A549 (cell line): ENCODE data around the gene FHAD1.

Source experiments
- BHLHE40 ChIP-seq: IDR thresholded peaks from 2 replicates; pipeline ENCODE4 v1.6.1; 2012; ENCODE audit warnings: low read depth, low read length, inconsistent platforms
- CBX8 ChIP-seq: fragments of 200-600 bp; sonication (generic); IDR thresholded peaks from 2 replicates; pipeline ENCODE4 v1.6.1; 2016
- CHD2 ChIP-seq: fragments of 150-350 bp; IDR thresholded peaks from 2 replicates; pipeline ENCODE4 v1.6.1; 2014; ENCODE audit warnings: low read length; ENCODE audit not compliant: partially characterized antibody
- CHD4 ChIP-seq: fragments of 200-600 bp; sonication (generic); IDR thresholded peaks from 2 replicates; pipeline ENCODE4 v1.6.1; 2016; ENCODE audit warnings: antibody characterized with exemption, mild to moderate bottlenecking, borderline replicate concordance
- E2F6 ChIP-seq: IDR thresholded peaks from 2 replicates; pipeline ENCODE4 v1.6.1; 2012; ENCODE audit warnings: low read depth, borderline replicate concordance
- EP300 ChIP-seq, 2 experiments: fragments of >200 bp; sonication (Bioruptor Twin); formaldehyde crosslinking; IDR thresholded peaks; 2 replicates in 1 of 2; 3 replicates in 1 of 2; pipeline ENCODE4 v1.6.1; 2016 to 2017
- HDAC2 ChIP-seq: fragments of 200-600 bp; sonication (generic); IDR thresholded peaks from 2 replicates; pipeline ENCODE4 v1.6.1; 2016
- POLR2A ChIP-seq: IDR thresholded peaks from 2 replicates; pipeline ENCODE4 v1.6.1; 2012; ENCODE audit warnings: mild to moderate bottlenecking, low read length
- POLR2AphosphoS2 ChIP-seq: conservative IDR thresholded peaks from 2 replicates; pipeline ENCODE4 v1.6.1; 2012; ENCODE audit warnings: low read length, improper control_type of control experiment, inconsistent platforms
- RNF2 ChIP-seq: fragments of 200-600 bp; sonication (generic); IDR thresholded peaks from 2 replicates; pipeline ENCODE4 v1.6.1; 2016; ENCODE audit warnings: low read depth, mild to moderate bottlenecking, antibody characterized with exemption, moderate library complexity, borderline replicate concordance
- ZSCAN20 ChIP-seq: fragments of 250-450 bp; sonication (Bioruptor Pico); IDR thresholded peaks from 2 replicates; pipeline ENCODE4 v1.8.0; 2022; ENCODE audit warnings: mild to moderate bottlenecking, moderate library complexity
- TF ChIP-seq, protein P1 (sequence below): fragments of >200 bp; sonication (Bioruptor Twin); formaldehyde crosslinking; IDR thresholded peaks from 3 replicates; pipeline ENCODE4 v1.5.1; 2016
- TF ChIP-seq, protein P2 (sequence below): fragments of >200 bp; sonication (Bioruptor Twin); formaldehyde crosslinking; IDR thresholded peaks from 3 replicates; pipeline ENCODE4 v1.6.1; 2016

- TF ChIP-seq POLR2A (no peak), POLR2AphosphoS2 (no peak), E2F6 (peak; percentile 49), ZSCAN20 (CRISPR knock-in tag) (no peak), RNF2 (no peak), CHD2 (no peak), CHD4 (no peak), HDAC2 (no peak), BHLHE40 (no peak), EP300 (IDR thresholded peaks at IDR 0.05) (no peak), CBX8 (no peak)
- TF ChIP-seq, protein P1, sequence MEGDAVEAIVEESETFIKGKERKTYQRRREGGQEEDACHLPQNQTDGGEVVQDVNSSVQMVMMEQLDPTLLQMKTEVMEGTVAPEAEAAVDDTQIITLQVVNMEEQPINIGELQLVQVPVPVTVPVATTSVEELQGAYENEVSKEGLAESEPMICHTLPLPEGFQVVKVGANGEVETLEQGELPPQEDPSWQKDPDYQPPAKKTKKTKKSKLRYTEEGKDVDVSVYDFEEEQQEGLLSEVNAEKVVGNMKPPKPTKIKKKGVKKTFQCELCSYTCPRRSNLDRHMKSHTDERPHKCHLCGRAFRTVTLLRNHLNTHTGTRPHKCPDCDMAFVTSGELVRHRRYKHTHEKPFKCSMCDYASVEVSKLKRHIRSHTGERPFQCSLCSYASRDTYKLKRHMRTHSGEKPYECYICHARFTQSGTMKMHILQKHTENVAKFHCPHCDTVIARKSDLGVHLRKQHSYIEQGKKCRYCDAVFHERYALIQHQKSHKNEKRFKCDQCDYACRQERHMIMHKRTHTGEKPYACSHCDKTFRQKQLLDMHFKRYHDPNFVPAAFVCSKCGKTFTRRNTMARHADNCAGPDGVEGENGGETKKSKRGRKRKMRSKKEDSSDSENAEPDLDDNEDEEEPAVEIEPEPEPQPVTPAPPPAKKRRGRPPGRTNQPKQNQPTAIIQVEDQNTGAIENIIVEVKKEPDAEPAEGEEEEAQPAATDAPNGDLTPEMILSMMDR, result peak; percentile 85
- TF ChIP-seq, protein P2, sequence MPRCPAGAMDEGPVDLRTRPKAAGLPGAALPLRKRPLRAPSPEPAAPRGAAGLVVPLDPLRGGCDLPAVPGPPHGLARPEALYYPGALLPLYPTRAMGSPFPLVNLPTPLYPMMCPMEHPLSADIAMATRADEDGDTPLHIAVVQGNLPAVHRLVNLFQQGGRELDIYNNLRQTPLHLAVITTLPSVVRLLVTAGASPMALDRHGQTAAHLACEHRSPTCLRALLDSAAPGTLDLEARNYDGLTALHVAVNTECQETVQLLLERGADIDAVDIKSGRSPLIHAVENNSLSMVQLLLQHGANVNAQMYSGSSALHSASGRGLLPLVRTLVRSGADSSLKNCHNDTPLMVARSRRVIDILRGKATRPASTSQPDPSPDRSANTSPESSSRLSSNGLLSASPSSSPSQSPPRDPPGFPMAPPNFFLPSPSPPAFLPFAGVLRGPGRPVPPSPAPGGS, result no peak
These were observed 76.4 kb downstream of the FHAD1 start for GRCh38 chr1:15323351-15323988.
